Lung (tissue), 12 donors: Measurements from ENCODE around the gene HNRNPUL1. TPM values are rescaled to one million over a fixed set of nuclear protein-coding genes. Genes with fewer than 3 reads are reported as not detected.
"Not testable (repeated sequence)": the region's sequence is repeated elsewhere in the genome, so short reads cannot be mapped to it uniquely, and the experiment has no call there.

ENCODE experiments used
- ATAC-seq: fragments of 200-7000 bp; cut with Tn5 transposase; one replicate; pipeline ENCODE4 v1.9.1; 2020; ENCODE audit warnings: moderate number of reproducible peaks; ENCODE audit not compliant: insufficient read depth, low FRiP score
- DNase-seq, 3 donors: peaks; one replicate each; pipeline ENCODE4 v3.0.0-alpha.2; 2013 to 2017
- H3K27ac ChIP-seq, 2 donors: one replicate each; pipeline ENCODE4 v1.5.1; 2013; ENCODE audit warnings: mild to moderate bottlenecking in 2 of 2, moderate library complexity in 2 of 2, control low read depth in 1 of 2, inconsistent platforms in 1 of 2, low read depth in 1 of 2, low read length in 1 of 2
- H3K27me3 ChIP-seq, 3 donors: one replicate each; pipeline ENCODE4 v1.5.1; 2013; ENCODE audit warnings: low read length in 2 of 3; ENCODE audit not compliant: control insufficient read depth in 3 of 3, insufficient read depth in 3 of 3
- H3K36me3 ChIP-seq, 4 donors: one replicate each; pipeline ENCODE4 v1.5.1; 2013; ENCODE audit warnings: low read length in 4 of 4, mild to moderate bottlenecking in 1 of 4, moderate library complexity in 1 of 4; ENCODE audit not compliant: control insufficient read depth in 4 of 4, insufficient read depth in 4 of 4
- H3K4me1 ChIP-seq, 5 donors: one replicate each; pipeline ENCODE4 v1.5.1; 2013; ENCODE audit warnings: low read length in 5 of 5, mild to moderate bottlenecking in 2 of 5, moderate library complexity in 1 of 5; ENCODE audit not compliant: control insufficient read depth in 5 of 5, insufficient read depth in 5 of 5
- H3K4me3 ChIP-seq: one replicate; pipeline ENCODE4 v1.5.1; 2013; ENCODE audit warnings: mild to moderate bottlenecking, control low read depth, moderate library complexity
- H3K9ac ChIP-seq, 2 donors: one replicate each; pipeline ENCODE4 v1.5.1; 2013; ENCODE audit warnings: low read length in 2 of 2, control low read depth in 1 of 2; ENCODE audit not compliant: insufficient read depth in 1 of 2
- H3K9me3 ChIP-seq, 4 donors: one replicate each; pipeline ENCODE4 v1.5.1; 2013; ENCODE audit warnings: low read length in 3 of 4, mild to moderate bottlenecking in 1 of 4, moderate library complexity in 1 of 4; ENCODE audit not compliant: control insufficient read depth in 4 of 4, insufficient read depth in 3 of 4
- WGBS, 2 donors: extraction: QIAGEN DNeasy Blood & Tissue Kit; methylation state at CpG; one replicate each; pipeline ENCODE4 v1.1.7; 2013; 5-methylcytosine and 5-hydroxymethylcytosine counted together
- polyA plus RNA-seq, 2 donors: library from polyadenylated mRNA; stranded (reverse); fragments of 200-250 nt; gene quantifications; one replicate each; pipeline ENCODE4 v1.2.1, GENCODE V29; 2013
- total RNA-seq, 2 donors: library from RNA; depleted of rRNA in 1 of 2; stranded (reverse); fragments of >200 nt in 1 of 2; gene quantifications; one replicate each; pipeline ENCODE4 v1.2.1, GENCODE V29; 2014 to 2021
- TF ChIP-seq, protein P1 (sequence below): IDR thresholded peaks from 2 replicates; pipeline ENCODE4 v1.5.1; 2012; ENCODE audit warnings: mild to moderate bottlenecking; ENCODE audit errors: control extremely low read depth, extremely low read depth
- donor health status: control.
- donor health status: control.
- donor health status: Bipolar disorder and iron deficiency.
- donor health status: healthy.
- donor health status: DM: yes; HTN: yes; CAD: no.

HNRNPUL1 gene
- total and polyA plus RNA-seq, 4 donors = 92.2 to 198 (median 144) TPM

DNA sequence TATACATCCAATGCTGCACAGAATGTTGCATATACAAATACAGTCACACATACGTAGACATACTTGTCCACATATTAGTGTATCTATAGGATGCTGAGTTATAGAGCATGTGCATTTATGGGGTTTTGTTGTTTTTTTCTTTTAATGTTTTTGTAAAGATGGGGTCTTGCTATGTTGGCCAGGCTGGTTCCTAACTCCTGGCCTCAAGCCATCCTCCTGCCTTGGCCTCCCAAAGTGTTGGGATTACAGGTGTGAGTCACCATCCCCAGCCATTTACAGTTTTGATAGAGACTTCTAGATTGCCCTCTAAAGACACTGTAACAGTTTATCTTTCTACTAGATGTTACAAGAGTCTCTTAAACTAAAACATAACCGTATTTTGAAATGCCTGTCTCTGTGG is 14.3 kb downstream of the HNRNPUL1 start:
- Histone ChIP-seq H3K4me1 (no peaks in the 10 kb centered on the region), H3K36me3 (peaks cover 58 to 66% (median 65%) of the 10 kb centered on the region in 4 donors), H3K27me3 (no peaks in the 10 kb centered on the region), H3K4me3 (no peak overlapping the region), H3K9ac (no peak overlapping the region), H3K9me3 (no peaks in the 10 kb centered on the region), H3K27ac (no peak overlapping the region)
- DNase-seq (no peak), ATAC-seq (no peak)
- TF ChIP-seq, protein P1, sequence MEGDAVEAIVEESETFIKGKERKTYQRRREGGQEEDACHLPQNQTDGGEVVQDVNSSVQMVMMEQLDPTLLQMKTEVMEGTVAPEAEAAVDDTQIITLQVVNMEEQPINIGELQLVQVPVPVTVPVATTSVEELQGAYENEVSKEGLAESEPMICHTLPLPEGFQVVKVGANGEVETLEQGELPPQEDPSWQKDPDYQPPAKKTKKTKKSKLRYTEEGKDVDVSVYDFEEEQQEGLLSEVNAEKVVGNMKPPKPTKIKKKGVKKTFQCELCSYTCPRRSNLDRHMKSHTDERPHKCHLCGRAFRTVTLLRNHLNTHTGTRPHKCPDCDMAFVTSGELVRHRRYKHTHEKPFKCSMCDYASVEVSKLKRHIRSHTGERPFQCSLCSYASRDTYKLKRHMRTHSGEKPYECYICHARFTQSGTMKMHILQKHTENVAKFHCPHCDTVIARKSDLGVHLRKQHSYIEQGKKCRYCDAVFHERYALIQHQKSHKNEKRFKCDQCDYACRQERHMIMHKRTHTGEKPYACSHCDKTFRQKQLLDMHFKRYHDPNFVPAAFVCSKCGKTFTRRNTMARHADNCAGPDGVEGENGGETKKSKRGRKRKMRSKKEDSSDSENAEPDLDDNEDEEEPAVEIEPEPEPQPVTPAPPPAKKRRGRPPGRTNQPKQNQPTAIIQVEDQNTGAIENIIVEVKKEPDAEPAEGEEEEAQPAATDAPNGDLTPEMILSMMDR = no peak
- 94 to 98% methylated on average over 2 of the region's 2 CpGs for WGBS, 2 donors

DNA sequence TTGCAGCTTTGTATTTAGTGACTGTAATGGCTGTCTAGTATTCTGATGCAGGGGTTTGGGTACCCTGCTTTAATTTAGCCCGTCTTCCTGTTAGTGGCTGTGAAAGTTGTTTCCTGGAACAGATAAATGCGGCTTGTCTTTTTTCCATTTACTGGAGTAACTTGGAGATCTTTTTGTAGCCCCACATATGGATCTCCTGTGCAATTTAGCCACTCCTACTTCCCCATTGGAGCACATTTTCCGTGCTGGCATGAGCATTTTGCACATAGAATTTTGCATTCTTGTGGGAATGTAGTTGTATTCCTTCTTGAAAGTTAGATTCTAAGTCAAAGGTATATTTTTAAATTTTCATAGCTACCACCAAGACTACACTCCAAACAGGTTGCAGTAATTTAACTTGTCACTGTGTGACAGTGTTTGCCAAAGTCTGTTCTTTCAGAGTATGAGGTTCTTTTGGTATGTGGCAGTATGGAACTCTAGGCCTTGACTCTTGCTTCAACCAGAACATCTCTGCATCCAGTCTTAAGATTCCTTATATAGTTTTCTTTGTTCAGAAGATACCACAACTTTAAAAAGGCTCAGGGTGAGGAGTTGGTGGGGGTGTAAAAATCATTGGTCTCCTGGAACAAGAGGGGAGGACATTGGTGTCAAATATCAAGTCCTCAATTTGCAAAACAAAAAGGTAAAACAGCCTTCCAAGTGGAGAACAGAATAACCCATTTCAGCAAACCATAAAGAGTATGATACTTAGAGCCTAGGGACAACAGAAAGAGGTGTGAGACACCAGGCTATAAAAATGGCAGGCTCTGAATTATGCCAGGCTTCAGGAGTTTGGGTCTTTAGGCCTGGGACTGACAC is 24.7 kb downstream of the HNRNPUL1 start:
- Histone ChIP-seq H3K4me3 (no peak overlapping the region), H3K27me3 (no peaks in the 10 kb centered on the region), H3K9me3 (no peaks in the 10 kb centered on the region), H3K27ac (no peak overlapping the region), H3K9ac (no peak overlapping the region), H3K36me3 (peaks cover 43 to 60% (median 48%) of the 10 kb centered on the region in 4 donors), H3K4me1 (no peaks in the 10 kb centered on the region)
- 85 to 90% methylated on average over 3 of the region's 3 CpGs for WGBS, 2 donors
- DNase-seq = no peak
- TF ChIP-seq, protein P1 = no peak
- ATAC-seq = no peak

GRCh38 chr19:41289814-41290213 is 25.6 kb downstream of the HNRNPUL1 start:
- WGBS, 2 donors = 94 to 96% methylated on average over 8 of the region's 8 CpGs
- peaks cover 47 to 62% (median 49%) of the 10 kb centered on the region in 4 donors for H3K36me3 ChIP-seq
- not testable (repeated sequence) for ATAC-seq

GRCh38 chr19:41294393-41294792 is 30.2 kb downstream of the HNRNPUL1 start:
- Histone ChIP-seq H3K4me3 (no peak overlapping the region), H3K4me1 (peaks cover 11 to 27% (median 23%) of the 10 kb centered on the region in 5 donors), H3K9ac (no peak overlapping the region), H3K27me3 (no peaks in the 10 kb centered on the region), H3K36me3 (peaks cover 42 to 69% (median 66%) of the 10 kb centered on the region in 4 donors), H3K27ac (peak overlapping the region in 1 of 2 donors; percentile 10), H3K9me3 (no peaks in the 10 kb centered on the region)
- no peak for ATAC-seq
- 95 to 98% methylated on average over 10 of the region's 10 CpGs for WGBS, 2 donors
- DNase-seq = no peak
- TF ChIP-seq, protein P1 = no peak

More at GRCh38 chr19:41289814-41290213, 25.6 kb downstream of the HNRNPUL1 start:
- not testable (repeated sequence) for H3K27me3 ChIP-seq, H3K9me3 ChIP-seq, H3K9ac ChIP-seq, H3K4me3 ChIP-seq, H3K4me1 ChIP-seq, DNase-seq, H3K27ac ChIP-seq
